ENCODE results near the gene ZSCAN30.

Gene ZSCAN30
- 36.6 to 43.3 reads per million in 2 donors for total RNA-seq

DNA sequence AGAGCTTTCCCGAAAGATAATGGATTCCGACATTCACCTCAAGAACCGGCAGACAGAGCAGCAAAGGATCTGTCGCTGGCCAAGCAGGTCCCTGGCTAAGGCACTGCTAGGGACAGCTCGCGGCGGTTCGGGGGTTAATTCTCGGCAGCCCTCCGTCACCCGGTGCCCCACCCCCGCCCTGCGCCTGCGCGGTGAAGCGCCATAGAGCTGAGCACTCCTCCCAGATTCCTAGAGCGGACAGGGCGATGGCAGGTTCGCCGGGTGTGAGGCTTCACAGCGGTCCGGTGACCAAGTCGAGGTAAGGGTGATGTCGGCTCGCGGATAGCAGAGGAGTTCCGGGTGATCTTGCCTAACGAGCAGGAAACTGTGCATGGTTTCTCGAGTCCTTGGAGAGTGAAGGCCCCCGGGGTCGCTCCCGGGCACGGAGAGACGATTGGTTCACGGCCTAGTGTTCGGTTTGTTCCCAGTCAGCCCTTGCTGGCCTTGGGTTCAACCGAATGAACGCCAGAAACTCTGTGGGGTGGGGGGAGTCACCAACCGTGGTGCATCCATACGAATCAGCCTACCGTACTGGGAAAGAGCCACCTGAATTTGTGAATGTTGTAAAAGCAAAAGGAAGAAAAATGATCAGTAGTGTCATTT is at the start of gene ZSCAN30:
Gene ZSCAN30 (minus strand): TSS at position 136 of the 642 bp plus-strand sequence. CDS start 25,877 bp downstream, outside the sequence.
- DNase-seq: peak; percentile 93

GRCh38 chr18:35337286-35337685 is 47.3 kb upstream of the ZSCAN30 start:
- DNase-seq: no peak

DNA sequence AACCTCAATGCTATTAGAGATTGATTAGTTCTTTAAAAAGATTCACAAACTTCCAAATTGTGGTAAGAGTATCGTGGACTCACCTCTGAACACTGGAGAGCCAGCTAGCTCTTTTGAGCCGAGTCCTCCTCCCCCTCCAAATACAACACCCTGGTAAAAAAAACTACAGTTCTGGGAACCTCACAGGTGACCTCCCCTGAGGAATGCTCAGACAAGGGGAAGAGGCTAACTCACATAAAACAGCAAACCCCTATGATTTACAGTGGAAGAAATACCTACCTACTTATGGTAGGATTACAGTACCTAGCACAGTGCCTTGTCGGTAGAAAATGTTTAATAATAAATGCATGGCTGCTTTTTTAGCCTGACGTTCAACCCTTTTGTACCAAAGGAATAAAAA is 45.8 kb upstream of the ZSCAN30 start:
- no peak for DNase-seq

GRCh38 chr18:35334821-35335220 is 44.8 kb upstream of the ZSCAN30 start:
- DNase-seq: no peak

- no peak for DNase-seq
These were observed 44.2 kb upstream of the ZSCAN30 start for GRCh38 chr18:35334212-35334611.

DNA sequence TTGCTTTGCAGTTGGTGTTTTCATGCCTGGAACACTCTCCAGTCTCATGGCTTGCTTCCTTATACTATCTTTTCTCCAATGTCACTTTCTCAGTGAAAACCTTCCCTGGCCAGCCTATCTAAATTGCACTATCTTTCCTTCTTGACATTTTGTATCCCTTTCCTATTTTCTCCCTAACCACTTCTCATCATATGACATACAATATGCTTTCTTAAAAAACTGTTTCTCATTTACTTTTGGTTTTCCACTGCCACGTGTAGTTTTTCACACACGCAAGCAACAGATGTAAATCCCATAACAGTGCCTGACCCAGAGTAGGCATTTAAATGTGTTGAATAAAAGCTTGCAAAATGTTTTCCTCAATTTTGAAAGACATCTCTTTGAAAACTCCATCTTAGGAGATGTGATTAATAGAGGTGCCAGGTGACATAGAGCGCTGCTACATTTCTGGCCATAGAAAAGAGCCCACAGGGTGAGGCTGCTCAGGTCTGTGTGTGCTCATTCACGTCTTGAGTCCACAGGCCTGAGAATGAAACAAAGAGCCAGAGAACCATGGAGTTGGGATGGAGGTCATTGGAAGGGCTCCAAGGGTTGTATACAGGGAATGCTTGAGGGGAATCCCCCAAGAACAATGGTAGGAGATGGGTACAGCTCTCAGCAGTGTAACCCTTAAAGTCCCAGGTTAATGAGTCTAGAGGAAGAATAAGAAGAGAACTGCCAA is 41.5 kb upstream of the ZSCAN30 start:
- no peak for DNase-seq

GRCh38 chr18:35328868-35329267 is 38.8 kb upstream of the ZSCAN30 start:
- no peak for DNase-seq

DNA sequence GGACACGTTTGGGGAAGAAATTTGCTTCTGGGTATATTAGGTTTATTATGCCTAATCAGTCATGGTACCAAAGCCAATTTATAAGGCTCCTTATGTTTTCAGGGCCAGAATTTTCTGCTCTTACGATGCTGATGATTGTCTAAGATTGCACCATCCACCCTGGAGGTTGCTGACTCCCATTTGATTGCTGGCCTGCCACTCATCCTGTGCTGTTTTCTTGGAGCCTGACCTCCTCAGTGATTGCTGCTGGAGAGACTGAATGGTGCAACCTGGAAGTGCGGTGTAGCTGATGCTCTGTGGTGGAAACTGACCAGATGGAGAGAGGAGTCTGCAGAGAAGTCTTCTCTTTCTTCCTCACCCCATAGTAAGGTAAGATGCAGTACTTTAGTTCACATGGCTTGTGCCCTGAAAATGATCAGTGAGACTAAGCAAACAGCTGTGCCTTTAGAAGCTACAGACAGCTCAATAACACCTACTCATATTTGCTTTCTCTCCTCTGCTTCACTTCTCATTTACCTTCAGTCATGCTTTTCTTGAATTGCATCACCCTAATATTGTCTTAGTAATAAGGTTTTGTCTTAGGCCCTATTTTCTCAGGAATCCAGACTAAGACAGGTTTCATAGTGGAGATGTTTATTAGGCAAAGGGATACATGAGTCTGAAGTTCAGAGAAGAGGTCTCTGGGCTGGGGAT is 36.8 kb upstream of the ZSCAN30 start:
- DNase-seq: no peak

DNA sequence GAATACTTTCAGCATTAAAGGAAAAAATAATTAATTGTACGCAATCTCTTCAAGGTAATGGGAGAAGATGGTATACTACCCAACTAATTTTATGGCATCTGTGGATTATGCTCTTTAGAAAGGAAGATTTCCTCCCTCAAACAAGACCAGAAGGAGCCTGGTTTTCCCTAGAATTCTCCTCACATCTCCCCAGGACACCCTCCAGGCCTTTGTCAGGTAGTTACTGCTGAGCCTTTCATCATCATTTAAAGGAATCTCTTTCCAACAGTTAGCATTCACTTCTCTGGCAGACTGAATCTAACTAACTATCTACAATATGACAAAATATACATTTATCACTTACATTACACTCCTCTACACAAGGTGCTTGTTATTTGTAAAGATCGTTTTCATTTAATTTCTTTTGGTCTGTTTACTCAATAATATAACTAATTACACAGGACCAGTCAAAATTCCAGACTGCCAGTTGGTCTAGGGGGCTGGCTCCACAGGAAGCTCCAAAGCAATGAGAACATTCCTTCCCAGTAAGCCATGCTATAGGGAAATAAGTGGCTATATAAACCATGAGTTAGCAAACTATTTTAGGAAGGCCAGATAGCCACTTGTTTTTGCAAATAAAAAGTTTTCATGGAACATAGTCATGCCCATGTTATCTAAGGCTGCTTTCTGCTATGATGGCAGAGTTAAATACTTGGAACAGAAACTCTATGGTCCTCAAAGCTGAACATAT is 35.1 kb upstream of the ZSCAN30 start:
- no peak for DNase-seq

DNA sequence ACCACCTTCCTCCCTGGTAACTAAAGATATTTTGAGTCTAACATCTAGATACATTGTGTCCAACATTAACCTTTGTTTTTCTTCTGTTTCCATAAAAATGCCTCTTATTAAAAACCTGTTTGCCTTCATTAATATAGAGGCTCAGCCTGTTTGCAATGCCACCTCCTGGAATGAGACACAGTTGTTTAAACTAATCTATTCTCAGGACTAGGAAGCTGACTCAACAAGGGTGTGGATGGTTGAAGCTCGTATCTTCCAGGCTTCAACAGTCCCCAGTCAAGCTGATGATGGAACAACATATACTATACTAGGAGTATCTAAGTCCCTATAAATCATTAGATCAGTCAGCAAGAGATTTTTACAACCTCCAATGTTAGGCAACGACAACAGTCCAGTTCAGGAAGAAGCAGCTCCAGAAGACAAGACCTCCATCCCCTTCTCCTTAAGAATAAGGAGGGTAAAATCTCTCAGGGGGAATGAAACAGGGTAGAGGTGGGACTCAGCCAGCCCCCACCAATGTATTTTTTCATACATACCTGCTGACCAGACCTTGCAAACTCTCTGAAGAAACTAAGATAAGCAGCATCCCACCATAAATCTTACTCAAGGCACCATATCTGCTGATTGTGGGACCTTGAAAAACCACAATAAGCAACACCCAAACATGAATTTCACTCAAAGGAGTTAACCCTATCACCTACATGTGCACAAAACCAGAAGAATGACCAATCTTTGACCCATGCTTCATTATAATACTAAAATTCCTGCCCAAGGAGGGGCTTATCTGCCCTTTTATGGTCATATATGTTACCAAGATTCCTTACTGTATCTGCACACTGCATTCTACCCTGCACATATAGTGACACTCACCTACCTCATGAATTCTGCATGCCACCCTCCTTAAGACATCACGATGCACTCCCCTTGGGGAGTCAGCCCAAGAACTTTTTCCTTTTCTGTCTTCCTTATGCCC is 32.7 kb upstream of the ZSCAN30 start:
- no peak for DNase-seq

- no peak for DNase-seq
These were observed 21.5 kb upstream of the ZSCAN30 start for GRCh38 chr18:35311496-35311895.

DNA sequence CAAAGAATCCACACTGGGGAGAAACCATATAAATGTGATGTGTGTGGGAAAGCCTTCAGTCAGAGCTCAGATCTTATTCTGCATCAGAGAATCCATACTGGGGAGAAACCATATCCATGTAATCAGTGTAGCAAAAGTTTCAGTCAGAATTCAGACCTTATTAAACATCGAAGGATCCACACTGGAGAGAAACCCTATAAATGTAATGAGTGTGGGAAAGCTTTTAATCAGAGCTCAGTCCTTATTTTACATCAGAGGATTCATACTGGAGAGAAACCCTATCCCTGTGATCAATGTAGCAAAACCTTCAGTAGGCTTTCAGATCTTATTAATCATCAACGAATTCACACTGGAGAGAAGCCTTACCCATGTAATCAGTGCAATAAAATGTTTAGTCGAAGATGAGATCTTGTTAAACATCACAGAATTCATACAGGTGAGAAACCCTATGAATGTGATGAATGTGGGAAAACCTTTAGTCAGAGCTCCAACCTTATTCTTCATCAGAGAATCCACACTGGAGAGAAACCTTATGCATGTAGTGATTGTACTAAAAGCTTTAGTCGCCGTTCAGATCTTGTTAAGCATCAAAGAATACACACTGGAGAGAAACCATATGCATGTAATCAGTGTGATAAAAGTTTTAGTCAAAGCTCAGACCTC is 16.7 kb upstream of the ZSCAN30 start:
- no peak for DNase-seq

DNA sequence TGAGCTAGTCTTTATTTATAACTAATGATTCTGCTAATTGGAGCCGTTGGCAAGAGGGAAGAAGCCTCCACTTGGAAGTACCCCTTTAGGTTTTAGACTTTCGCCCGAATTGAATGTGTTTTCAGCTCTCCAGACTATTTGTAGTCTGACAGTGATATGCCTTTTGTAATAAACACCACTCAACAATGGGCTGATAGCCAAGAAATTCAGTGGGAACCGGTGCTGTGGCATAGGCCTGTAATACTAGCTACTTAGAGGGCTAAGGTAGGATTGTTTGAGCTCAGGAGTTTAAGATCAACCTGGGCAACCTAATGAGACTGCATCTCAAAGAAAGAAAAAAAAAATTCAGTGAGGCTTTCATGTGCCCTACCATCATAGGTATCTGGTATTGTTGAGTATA is 13.6 kb upstream of the ZSCAN30 start:
- no peak for DNase-seq

DNA sequence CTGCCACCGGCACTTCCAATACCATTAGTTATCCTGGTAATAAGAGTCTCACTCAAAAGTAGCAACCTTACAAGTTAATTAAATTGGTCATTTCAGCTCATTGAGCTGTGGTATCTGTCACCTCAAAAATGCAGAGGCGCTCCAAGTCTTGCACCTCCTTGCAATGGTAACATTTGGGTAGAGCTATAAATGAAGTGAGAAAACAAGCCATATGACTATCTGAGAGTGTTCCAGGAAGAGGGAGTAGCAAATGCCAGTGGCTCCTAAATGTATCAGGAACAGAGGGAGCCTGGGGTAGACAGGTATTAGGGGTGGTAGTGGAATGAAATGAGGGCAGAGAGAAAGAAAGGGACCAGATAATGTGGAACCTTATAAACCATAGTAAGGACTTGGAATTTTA is 6.0 kb upstream of the ZSCAN30 start:
- DNase-seq: no peak

GRCh38 chr18:35291166-35291565 is 1.1 kb upstream of the ZSCAN30 start:
- no peak for DNase-seq

- no peak for DNase-seq
These were observed 319 bp downstream of the ZSCAN30 start for GRCh38 chr18:35289727-35290093.

DNA sequence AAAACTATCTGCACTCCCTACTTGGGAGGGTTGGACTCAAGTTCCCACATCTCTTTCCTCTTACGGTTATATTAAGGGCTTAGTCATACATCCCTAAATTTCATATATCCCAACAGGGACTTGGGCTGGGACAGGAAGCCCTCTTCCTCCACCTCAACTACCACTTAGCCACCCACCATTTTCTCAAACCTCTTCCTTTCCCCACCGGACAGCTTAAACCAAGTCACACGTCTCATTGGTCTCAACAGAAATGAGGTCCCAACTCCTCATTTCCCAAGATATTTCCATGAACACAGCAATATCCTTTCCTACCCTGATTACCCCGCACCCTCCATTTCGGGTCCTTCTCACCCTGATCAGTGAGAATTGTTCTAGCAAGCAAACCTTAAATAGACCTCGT is 736 bp downstream of the ZSCAN30 start:
- no peak for DNase-seq

DNA sequence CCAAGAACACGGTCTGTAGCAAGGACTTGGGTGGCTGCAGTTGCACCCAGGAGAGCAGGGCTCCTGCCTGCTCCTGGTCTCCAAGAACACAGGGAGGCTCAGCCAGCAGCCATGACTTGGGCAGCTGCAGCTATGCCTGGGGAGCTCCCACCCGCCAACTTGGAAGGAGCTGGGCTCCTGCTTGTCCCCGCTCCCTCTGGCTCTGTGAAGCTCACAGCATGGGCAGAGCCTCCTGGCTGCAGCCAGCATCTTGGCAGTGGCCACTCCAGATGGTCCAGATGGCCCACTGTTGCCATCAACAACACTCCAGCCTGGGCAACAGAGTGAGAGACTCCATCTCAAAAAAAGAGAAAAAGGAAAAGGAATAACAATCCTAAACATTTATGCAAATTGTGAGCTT is 5.2 kb downstream of the ZSCAN30 start:
- DNase-seq: no peak

GRCh38 chr18:35283923-35284794 is 5.9 kb downstream of the ZSCAN30 start:
- DNase-seq: no peak

DNA sequence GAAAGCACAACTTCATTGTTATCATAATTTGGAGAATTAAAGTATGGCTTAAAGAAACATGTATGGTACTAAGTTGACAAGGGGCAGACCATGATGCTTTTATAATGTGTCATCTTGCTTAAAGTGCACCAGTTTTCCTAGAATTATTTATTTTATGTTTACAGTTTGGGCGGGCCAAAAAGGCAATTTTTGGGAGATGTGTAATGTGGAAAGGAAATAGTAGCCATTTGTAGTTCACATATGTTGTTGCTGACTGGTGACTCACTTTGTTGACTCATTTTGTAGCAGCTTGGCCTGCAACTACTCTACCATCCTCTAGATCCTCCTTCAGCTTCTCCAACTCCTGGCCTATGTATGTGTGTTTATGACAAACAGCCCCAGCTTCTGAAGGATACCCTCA is 7.7 kb downstream of the ZSCAN30 start:
- DNase-seq: no peak

GRCh38 chr18:35278969-35279368 is 11.1 kb downstream of the ZSCAN30 start:
- no peak for DNase-seq

Measured in activated gamma-delta T cell (primary cell).